Vagina (tissue), 2 donors: ENCODE data around the gene TRMT10B.

Source experiments
- POLR2AphosphoS5 ChIP-seq, 2 donors: sonication (generic); formaldehyde crosslinking; IDR thresholded peaks; one replicate each; pipeline ENCODE4 v1.9.0; 2017; ENCODE audit warnings: antibody characterized with exemption in 2 of 2, mild to moderate bottlenecking in 2 of 2, low read depth in 1 of 2; ENCODE audit not compliant: insufficient read depth in 1 of 2
- TF ChIP-seq, protein P1 (sequence below), 3 experiments: fragments of 450-650 bp in 2 of 3; fragments of 200-600 bp in 1 of 3; sonication (generic) in 1 of 3; IDR thresholded peaks; one replicate each; pipeline ENCODE4 v1.5.1; 2017 to 2019; ENCODE audit warnings: antibody characterized with exemption in 3 of 3, mild to moderate bottlenecking in 2 of 3, moderate library complexity in 2 of 3

DNA sequence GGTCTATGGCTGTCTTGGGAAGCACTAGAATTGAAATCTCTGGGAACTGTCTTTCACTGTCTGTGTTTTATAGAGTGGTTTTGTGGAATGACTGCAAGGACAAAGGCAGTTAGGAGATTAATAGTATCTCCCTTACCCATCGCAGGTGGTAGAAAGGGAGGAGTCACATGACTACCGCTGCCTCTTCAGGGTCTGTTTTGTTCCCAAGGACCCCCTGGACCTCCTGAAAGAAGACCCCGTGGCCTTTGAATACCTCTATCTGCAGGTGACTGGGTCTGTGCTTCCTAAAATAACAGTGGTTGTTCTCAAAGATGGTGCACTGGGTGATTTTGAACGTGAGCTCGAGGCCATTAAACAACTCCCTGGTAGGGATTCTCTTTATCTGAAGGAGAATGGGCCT, 22.8 kb upstream of the TRMT10B start:
- TF ChIP-seq POLR2AphosphoS5 (IDR thresholded peaks at IDR 0.05; ENCODE audit: insufficient read depth in 1 of 2, low read depth in 1 of 2) = no peak
- TF ChIP-seq, protein P1, sequence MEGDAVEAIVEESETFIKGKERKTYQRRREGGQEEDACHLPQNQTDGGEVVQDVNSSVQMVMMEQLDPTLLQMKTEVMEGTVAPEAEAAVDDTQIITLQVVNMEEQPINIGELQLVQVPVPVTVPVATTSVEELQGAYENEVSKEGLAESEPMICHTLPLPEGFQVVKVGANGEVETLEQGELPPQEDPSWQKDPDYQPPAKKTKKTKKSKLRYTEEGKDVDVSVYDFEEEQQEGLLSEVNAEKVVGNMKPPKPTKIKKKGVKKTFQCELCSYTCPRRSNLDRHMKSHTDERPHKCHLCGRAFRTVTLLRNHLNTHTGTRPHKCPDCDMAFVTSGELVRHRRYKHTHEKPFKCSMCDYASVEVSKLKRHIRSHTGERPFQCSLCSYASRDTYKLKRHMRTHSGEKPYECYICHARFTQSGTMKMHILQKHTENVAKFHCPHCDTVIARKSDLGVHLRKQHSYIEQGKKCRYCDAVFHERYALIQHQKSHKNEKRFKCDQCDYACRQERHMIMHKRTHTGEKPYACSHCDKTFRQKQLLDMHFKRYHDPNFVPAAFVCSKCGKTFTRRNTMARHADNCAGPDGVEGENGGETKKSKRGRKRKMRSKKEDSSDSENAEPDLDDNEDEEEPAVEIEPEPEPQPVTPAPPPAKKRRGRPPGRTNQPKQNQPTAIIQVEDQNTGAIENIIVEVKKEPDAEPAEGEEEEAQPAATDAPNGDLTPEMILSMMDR (IDR thresholded peaks at IDR 0.05) = no peak
